Ishikawa (cell line): ENCODE results near the gene PCBP3.

Experiments used
- CEBPB ChIP-seq: IDR thresholded peaks from 2 replicates; pipeline ENCODE4 v1.6.1; 2012
- EP300 ChIP-seq: IDR thresholded peaks from 2 replicates; pipeline ENCODE4 v1.6.1; 2012; ENCODE audit warnings: borderline replicate concordance
- RAD21 ChIP-seq: IDR thresholded peaks from 2 replicates; pipeline ENCODE4 v1.6.1; 2012; ENCODE audit warnings: low read depth
- TAF1 ChIP-seq: IDR thresholded peaks from 2 replicates; pipeline ENCODE4 v1.6.1; 2012; ENCODE audit warnings: low read depth, mild to moderate bottlenecking
- TEAD4 ChIP-seq: IDR thresholded peaks from 2 replicates; pipeline ENCODE4 v1.6.1; 2012
- YY1 ChIP-seq: IDR thresholded peaks from 2 replicates; pipeline ENCODE4 v1.6.1; 2012; ENCODE audit warnings: low read depth

- no peak for TF ChIP-seq RAD21
- TF ChIP-seq CEBPB: no peak
- TF ChIP-seq YY1: no peak
- no peak for TF ChIP-seq EP300
- no peak for TF ChIP-seq TEAD4
- TF ChIP-seq TAF1: no peak
These were observed 106.4 kb downstream of the PCBP3 start for GRCh38 chr21:45749974-45750373.
